ENCODE data around the gene VAV2.
"Not testable (repeated sequence)": the region's sequence is repeated elsewhere in the genome, so short reads cannot be mapped to it uniquely, and the experiment has no call there.

Gene VAV2

DNA sequence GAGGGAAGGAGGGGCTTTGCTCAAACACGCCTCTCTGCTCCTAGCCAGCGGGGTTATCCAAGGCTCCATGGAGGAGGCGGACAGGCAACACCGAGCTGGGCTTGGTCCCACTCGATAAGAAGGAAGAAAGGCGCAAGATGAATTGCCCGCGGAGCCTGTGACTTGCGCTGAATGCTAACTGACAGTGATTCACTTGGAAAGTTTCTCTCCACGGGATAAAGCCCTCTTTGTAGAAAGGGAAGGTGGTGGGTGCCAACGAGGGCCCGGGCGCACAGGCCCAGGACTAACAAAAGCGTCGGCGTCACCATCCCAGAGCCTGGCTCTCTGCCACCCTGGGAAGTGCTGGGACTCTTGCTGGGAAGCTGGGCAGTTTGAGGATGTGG is 76.0 kb downstream of the VAV2 start:
- no peak for DNase-seq (ENCODE audit: low read depth in 2 of 2)

DNA sequence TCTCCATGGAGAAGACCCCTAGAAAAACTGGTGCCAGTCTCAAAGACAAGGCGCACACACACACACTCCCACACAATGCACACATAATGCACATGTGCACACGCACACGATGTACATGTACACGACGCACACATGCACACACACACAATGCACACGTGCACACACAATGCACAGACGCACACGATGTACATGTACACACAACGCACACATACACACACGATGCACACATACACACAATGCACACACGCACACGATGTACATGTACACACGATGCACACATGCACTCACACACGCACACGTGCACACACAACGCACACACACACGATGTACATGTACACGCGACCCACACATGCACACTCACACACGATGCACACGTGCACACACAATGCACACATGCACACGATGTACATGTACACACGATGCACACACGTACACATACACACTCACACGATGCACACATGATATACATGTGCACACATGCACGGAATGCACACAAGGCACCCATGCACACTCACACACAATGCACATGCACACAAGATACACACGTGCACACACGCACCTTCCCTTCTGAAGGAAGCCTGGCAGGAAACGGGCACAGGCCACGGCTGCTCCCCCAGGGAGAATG is 76.5 kb downstream of the VAV2 start:
- DNase-seq (ENCODE audit: low read depth in 2 of 2): no peak

DNA sequence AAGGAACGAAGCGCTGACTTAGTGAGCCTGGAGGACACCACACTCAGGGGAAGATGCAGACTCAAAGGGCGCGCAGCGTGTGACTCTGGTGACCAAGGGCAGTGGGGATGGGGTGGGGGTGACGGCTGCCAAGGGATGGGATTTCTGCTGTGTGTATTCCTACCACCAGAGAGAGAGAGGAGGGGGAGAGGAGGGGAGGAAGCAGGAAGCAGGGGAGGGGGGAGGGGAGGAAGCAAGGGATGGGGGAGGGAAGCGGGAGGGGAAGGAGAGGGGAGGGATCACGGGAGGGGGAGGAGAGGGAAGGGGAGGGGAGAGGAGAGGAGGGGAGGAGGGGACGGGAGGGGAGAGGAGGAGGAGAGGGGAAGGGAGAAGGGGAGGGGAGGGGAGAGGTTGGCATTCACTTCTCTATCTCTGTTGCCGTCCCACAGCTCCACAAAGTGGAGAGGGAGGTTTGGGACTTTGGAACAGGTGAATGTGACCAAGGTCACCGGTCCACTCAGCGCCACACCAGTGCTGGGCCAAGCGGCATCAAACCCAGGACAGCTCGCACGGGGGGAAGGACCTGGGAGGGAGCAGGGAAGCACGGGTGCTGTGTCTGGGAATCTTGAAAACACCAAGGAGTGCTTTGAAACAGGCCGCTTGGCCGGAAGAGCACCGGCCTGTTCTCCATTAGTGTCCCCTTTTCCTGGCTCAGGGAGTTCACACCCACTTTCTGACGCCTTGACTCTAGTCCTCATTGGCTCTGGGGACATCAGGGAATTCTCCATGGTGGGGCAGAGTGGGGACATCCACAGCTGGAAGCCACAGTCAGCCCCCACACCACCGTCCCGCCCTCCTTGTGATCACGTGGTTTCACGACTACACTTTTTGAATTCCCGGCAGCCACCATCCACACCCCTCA is 77.4 kb downstream of the VAV2 start:
- DNase-seq (ENCODE audit: low read depth in 2 of 2): no peak

DNA sequence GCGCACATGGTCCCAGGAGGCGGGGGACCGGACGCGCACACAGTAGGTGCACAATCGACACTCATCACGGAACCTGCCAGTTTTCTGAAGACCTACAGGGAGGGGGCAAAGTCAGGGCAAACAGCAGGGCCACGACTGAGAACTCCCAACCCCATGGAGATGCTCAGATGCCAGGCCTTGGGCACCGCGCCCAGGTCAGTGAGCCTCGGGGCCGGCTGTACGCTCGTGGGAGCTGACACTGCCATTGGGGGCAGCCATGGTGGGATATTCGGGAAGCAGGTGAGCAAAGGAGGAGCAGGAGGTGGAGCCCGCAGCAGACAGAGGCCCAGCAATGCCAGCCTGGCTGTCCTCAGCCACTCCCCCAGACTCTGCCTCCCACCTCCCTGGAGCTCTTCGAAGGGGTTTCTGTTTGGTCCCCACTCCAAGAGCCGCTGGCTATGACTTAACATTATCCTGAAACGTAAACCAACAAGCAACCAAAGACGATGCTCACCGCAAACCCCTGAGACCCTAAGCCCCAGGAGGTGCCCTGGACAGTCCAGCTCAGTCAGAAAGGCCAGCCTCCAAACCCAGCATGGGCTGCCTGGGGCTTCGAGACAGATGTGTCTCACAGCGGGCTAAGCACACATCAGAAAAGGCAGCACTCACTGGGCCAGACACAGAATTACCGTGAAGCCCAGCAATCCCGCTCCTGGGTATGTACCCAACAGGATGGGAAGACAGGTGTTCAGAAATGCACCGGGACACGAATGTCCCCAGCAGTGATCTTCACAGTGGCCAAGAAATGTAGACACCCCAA is 78.4 kb downstream of the VAV2 start:
- no peak for DNase-seq (ENCODE audit: low read depth in 2 of 2)

DNA sequence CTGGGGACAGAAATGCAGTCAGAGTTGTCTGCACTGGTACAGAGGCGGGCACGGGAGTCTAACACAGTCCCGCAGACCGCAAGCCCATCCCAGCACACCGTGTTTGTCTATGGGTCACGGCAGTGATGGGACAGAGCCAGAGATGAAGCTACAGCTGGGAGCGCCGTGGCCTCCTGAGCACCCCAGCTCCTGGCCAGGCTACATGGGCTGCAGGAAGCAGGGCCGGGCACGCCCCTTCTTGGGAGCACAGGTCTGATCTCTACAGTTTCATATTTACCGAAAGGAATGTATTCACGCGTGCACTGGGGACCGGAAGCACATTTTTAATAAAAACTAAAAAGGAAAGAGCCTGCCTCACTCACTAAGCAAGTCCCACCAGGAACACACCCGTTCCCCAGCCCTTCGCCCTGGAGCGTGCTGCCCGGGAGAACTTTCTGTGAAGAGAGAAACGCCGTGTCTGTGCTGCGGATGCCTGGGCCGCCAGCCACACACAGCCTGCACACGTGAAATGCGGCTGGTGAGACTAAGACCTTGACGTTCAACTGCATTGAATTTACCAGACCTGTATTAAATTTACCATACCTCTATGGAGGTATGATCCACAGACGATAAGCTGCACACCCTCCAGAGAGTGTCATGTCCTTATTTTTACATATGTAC is 81.1 kb downstream of the VAV2 start:
- no peak for DNase-seq (ENCODE audit: low read depth in 2 of 2)

DNA sequence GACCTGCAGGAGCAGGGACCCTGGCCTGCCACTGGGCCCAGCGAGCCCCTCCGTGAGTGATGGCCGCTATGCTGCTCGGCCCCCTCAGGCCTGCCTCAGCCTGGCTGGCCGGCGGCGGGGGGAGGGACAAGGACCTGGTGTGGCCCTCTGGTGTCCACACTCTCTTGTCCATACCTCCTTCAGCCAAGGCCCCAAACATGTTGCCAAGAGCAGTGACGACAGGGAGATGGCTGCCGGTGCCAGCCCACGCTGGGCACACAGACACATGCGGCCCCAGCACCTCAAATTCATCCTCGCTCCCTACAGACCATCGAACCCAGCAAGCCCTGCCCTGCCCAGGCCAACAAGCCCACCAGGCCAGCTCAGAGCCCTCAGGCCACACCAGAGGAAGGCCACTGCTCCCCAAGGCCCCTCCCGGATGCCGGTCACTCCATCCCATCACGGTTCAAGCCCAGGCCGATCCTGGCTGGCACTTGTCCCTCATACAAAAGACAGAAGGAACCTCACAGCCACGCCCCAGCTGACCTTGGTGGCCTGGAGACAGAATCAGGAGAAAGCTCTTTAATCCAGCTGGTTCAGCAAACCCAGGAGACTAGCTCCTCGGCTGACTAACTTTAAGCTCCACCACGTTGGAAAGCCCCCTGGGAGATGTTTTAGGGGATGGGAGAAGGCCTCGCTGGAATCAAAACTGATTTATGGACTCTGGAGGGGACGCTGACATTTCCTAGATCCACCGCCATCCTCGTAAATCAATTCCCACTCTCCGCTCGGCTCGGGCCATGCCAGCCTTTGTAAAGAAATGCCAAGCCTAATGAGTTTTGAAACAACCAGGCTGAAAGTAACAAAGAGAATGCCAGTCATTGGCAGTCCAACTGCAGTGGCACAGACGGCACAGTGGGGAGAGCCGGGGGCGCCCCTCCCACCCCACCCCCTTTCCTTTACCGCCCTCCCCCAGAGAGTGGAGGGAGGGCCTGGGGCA is 84.9 kb downstream of the VAV2 start:
- DNase-seq (ENCODE audit: low read depth in 2 of 2): no peak

DNA sequence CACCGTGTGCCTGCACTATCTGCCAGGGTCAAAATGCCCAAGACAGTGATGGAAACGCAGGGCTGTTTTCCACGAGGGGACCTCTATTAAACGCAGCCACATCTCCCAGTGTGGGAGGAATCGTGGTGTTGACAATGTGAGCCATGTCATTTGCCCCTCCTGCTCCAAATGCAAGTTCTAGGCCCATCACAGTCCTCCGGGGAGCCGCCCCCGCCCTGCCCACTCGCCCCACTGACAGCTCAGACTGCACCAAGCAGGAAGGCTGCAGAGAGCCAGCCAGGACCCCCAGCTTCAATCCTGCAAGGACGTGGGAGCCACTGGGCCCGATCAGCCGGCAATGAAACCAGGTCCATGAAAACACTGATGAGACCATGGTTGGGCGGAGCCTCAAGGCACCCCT is 85.9 kb downstream of the VAV2 start:
- DNase-seq (ENCODE audit: low read depth in 2 of 2): no peak

DNA sequence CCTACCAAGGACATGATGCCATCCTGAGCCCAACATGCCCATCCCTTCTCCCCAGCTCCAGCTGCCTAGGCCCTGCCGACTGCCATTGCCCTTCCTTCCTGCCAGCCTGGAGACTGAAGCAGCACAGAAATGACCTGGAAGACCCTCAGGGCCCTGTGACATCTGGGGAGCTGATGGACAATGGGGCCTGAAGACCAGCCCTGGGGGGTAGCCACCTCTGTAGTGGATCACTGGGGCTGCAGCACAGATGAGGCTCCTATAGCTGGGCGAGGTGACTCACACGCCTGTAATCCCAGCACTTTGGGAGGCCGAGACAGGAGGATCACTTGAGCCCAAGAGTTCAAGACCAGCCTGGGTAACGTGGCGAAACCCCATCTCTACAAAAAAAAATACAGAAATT is 86.6 kb downstream of the VAV2 start:
- DNase-seq (ENCODE audit: low read depth in 2 of 2): no peak

DNA sequence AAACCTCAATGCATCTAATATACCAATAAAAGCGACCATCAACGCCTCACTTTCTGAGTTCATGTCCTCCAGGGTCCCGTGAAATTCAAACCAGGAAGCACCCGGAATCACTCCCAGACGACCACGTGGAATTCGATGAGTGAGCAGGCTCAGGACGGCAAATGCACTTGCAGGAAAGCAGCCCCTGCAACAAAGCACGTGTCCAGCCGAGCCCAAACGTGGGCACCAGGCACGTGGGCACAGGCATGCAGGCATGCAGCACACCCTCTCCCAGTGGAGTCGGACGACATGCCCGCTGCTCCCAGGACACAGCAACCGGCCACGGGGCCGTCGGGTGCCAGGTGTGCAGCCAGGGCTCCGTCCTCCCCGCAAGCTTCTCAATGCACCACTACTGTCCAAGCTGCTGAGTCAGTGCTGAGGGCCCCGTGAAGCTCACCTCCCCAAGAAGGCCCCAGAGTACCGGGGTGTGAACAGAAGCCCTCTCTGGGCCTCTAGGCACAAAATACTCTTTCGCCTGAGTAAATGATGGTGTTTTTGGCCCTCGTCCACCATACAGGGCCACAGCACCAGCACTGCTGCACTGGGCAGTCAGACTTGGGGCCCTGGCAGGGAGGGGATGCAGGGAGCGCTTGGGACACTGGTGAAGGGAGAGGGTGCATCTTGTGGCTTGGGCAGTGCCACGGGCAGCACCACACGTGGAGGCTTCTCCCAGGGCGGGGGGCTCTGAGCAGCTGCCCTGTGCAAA is 87.6 kb downstream of the VAV2 start:
- no peak for DNase-seq (ENCODE audit: low read depth in 2 of 2)

DNA sequence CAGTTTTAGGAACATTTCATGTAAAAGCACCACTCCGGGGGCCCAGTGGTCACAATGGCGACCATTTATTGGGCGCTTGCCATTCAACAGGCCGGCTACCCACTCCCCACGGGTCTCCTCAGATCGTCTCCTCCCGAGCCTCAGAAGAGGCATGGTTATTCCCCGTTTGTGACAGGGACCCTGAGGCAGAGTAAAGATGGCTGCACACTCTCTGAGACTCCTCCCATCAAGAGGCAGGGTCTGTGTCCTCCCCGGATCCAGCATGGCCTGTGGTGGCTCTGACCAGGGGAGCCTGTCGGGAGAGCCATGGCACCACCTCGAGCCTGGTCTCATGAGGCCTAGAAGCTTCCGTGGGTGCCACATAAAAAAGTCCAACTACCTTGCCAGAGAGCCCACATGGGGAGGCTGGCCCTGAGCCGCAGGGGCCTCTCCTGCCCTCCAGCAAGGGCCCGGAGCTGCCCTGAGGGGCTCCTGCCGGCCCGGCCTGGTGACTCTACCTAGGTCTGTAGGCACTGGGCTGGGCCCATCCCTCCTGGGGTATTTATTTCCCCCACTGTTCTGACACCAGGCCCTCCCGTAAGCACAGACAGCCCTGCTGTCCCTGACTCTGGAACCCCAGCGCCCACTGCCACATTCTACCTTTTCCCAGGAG is 90.8 kb downstream of the VAV2 start:
- no peak for DNase-seq (ENCODE audit: low read depth in 2 of 2)

DNA sequence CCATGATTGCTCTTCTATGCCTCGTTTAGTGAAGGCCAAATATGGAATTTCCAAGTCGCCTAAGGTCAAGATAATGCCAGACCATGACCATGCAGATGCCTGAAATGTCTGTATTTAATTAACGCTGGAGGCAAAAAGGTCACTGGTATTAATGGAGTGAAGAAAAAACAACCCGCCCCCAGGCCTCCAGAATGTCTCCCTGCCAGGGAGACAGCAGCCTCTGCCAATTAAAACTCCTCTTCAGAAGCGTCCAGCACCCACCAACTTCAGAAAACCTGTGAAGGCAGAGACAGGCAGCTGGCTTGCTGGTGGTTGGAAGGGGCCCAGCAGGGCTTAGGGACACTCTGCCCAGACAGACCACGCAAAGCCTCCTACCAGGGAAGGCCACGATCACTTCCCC is 94.4 kb downstream of the VAV2 start:
- no peak for DNase-seq (ENCODE audit: low read depth in 2 of 2)

DNA sequence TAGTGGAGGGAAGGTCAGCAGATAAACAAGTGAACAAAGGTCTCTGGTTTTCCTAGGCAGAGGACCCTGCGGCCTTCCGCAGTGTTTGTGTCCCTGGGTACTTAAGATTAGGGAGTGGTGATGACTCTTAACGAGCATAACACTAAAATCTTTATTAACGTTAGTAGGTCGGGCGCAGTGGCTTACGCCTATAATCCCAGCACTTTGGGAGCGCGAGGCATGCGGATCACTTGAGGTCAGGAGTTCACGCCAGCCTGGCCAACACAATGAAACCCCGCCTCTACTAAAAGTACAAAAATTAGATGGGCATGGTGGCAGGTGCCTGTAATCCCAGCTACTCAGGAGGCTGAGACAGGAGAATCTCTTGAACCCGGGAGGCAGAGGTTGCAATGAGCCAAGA is 96.1 kb downstream of the VAV2 start:
- DNase-seq (ENCODE audit: low read depth in 2 of 2): not testable (repeated sequence)

DNA sequence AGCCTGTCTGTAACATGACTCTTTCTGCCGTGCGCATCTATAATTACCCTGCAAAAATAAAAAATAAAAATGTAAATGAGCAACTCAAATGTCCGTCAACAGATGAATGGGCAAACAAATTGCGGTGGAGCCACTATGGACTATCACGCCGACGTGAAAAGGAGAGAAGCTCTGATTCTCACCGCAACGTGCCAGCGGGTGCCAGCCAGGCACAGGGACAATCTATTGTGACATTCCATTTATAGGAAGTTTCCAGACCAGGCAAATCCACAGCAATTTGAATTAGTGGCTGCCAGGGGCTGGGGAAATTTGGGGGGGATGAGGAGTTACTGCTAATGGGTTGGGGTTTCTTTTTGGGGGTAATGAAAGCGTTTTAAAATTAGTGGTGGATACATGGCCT is 96.8 kb downstream of the VAV2 start:
- no peak for DNase-seq (ENCODE audit: low read depth in 2 of 2)

DNA sequence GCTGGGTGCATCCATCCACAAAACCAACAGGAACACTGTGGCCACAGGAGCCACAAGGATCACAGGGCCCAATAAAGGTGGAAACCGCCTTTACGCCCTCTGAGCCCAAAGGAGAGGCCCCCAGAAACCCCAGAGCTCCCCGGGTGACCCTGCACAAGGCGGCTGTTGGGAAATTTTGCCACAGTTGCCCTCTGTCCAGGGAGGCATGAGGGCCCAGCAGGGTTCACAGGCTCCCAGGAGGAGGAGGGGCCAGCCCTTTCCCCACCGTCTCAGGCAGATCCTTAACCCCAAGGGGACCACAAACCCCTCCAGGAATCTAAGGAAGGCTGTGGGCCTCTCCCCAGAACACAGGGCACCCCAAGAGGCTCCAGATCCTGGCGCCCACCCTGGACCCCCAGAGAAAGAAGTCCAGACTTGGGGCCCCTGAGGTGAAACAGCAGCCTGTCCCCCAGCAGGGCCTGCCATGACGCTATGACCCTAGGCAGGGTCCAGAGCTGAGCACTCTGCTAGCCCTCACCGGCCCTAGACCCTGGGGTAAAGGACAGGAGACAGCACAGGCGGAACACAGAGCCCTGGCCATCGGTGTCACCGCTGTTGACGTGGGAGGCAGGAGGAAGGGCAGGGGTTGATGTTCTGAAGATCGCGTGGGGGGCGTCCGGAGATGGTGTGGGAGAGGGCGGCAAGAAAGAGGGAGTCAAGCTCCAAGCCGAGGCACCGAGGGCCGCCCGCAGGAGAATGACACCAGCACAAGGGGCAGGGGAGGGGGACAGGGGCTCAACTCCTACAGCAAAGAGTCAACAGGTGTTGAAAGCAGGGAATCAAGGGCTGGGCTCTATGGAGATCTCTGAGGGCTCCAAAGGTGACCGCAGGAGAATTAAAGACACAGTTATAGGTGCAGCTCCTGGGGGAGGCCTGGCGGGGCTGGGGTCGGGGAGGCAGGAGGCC is 97.5 kb downstream of the VAV2 start:
- DNase-seq (ENCODE audit: low read depth in 2 of 2): no peak

DNA sequence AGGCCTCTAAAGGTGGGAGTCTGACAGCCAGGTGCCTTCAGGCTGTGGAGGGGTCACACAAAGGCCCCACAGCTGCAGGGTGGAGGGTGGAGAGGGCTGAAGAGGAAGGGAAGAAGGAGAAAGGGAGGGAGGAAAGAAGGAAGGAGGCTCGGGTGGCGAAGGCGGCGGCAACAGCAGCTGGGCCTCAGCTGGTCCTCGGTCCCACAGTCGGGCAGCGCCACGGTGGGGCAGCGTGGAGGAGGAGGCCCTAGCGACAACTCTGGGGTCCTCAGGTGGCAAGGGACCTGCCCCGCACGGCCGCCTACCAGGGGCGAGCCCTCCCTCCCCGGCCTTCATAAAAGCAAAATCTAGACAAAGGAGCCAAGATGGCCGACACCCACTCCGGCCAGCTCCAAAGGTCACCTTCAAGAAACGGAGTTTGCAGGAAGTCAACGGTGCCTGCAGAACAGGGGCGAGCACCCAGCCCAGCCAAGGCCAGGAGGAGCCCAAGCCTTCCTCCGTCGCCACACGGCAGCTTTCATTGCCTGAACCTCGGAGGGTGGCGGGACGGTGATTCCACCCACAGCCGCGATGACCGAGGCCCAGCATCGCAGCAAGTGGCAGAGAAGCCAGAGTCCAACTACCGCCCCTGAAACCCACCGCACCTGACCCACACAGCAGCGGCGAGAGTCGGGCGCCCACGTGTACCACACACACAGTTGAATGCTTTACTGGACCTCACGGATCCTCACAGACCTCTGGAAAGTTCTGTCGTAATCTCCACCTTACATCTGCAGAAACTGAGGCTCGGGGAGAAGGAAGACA is 98.7 kb downstream of the VAV2 start:
- no peak for DNase-seq (ENCODE audit: low read depth in 2 of 2)

DNA sequence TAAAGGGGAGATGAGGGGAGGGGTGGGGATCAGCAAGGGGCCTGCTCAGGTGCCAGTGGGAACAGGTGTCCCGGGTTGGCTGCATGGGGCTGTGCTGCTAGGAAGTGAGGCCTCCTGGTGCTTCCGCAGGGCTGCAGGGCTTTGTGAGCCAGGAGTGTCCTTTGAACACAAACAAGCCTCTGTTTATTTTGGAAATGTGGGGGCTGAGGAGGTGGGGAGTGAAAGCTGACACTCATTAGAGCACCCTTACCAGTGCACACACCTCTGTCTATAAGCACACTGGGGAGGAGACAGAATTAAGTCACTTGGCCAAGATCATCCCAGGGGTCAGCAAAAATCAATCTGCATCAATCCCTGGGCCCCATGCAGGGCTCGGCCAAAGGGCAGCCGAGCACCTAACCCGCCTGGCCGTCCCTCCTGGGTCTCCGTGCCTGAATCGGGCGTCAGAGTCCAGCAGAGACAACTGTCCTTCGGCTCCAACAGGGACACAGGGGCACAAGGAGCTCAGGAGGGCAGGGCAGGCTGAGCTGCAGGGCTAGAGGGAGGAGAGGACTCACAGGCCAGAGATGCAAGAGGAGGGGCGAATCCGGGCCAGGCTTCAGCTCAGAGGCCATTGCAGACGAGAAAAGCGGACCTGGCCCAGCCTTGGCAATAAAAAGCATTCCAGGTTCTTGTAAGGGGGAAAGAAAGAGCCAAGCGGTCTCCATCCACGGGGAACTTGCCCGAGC is 99.8 kb downstream of the VAV2 start:
- DNase-seq (ENCODE audit: low read depth in 2 of 2): no peak

DNA sequence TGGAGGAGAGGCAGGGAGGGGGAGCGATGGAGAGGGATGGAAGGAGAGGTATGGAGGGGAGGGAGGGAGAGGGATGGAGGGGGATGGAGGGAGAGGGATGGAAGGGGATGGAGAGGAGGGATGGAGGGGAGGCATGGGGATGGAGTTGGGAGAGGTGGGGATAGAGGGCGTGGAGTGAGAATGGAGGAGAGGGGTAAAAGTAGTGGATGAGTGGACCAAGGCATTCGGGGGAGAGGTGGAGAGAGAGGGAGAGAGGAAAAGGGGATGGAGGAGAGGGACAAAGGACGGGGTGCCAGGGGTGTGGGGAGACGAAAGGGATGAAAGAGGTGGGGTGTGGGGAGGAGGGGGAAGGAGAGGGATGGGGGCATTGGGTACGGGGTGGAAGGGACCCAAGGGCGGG is 100.4 kb downstream of the VAV2 start:
- no peak for DNase-seq (ENCODE audit: low read depth in 2 of 2)
